DND-41 (cell line): Measurements from ENCODE around the gene TIE1.

ENCODE experiments used
- ATAC-seq: fragments of 200-7000 bp; cut with Tn5 transposase; 3 replicates; pipeline ENCODE4 v1.9.1; 2021; ENCODE audit warnings: low read depth; ENCODE audit not compliant: insufficient read depth
- DNase-seq: peaks from one replicate; pipeline ENCODE4 v3.0.0-alpha.2; 2020
- H2AFZ ChIP-seq: 2 replicates; pipeline ENCODE4 v1.6.0; 2012; ENCODE audit warnings: low read depth, low read length
- H3K27ac ChIP-seq: 2 replicates; pipeline ENCODE4 v1.5.1; 2012; ENCODE audit warnings: low read length, inconsistent platforms
- H3K27me3 ChIP-seq: fragments of 200-600 bp; sonication (generic); 2 replicates; pipeline ENCODE4 v1.6.0; 2012; ENCODE audit warnings: low read length, mild to moderate bottlenecking, inconsistent platforms; ENCODE audit not compliant: insufficient read depth, poor library complexity
- H3K36me3 ChIP-seq: 2 replicates; pipeline ENCODE4 v1.5.1; 2012; ENCODE audit warnings: low read length, inconsistent platforms; ENCODE audit not compliant: insufficient read depth
- H3K4me1 ChIP-seq: 2 replicates; pipeline ENCODE4 v1.5.1; 2012; ENCODE audit warnings: mild to moderate bottlenecking, low read length; ENCODE audit not compliant: insufficient read depth
- H3K4me2 ChIP-seq: 2 replicates; pipeline ENCODE4 v1.6.0; 2012; ENCODE audit warnings: mild to moderate bottlenecking, moderate library complexity, low read length, inconsistent platforms; ENCODE audit not compliant: insufficient read depth
- H3K4me3 ChIP-seq, 2 experiments: fragments of 200-600 bp in 1 of 2; shearing (Covaris generic) in 1 of 2; 2 replicates each; pipeline ENCODE4 v1.5.1; 2012 to 2016; ENCODE audit warnings: inconsistent platforms in 2 of 2, low read length in 2 of 2, mild to moderate bottlenecking in 2 of 2, low read depth in 1 of 2, moderate library complexity in 1 of 2
- H3K79me2 ChIP-seq: 2 replicates; pipeline ENCODE4 v1.6.0; 2012; ENCODE audit warnings: low read length, inconsistent platforms; ENCODE audit not compliant: insufficient read depth
- H3K9ac ChIP-seq: 2 replicates; pipeline ENCODE4 v1.6.0; 2012; ENCODE audit warnings: low read depth, mild to moderate bottlenecking, inconsistent platforms, low read length, moderate library complexity
- H3K9me3 ChIP-seq: 2 replicates; pipeline ENCODE4 v1.5.1; 2012; ENCODE audit warnings: low read length, moderate library complexity, mild to moderate bottlenecking, inconsistent platforms; ENCODE audit not compliant: insufficient read depth, severe bottlenecking
- H4K20me1 ChIP-seq: 2 replicates; pipeline ENCODE4 v1.6.0; 2012; ENCODE audit warnings: low read length; ENCODE audit not compliant: insufficient read depth
- CTCF ChIP-seq: IDR thresholded peaks from 2 replicates; pipeline ENCODE4 v1.5.1; 2012; ENCODE audit warnings: borderline replicate concordance, low read length, moderate library complexity, mild to moderate bottlenecking; ENCODE audit not compliant: poor library complexity, severe bottlenecking; ENCODE audit errors: extremely low read depth
- EZH2 ChIP-seq: IDR thresholded peaks from 3 replicates; pipeline ENCODE4 v1.6.1; 2012; ENCODE audit warnings: borderline replicate concordance, low read depth, mild to moderate bottlenecking, moderate library complexity, low read length, inconsistent platforms; ENCODE audit not compliant: severe bottlenecking

Gene TIE1

GRCh38 chr1:43357251-43357650, 56.5 kb downstream of the TIE1 start:
- no peak for ATAC-seq
- H3K27ac ChIP-seq: no peak overlapping the region
- no peaks in the 10 kb centered on the region for H3K27me3 ChIP-seq
- H4K20me1 ChIP-seq: peaks cover 20% of the 10 kb centered on the region
- no peaks in the 10 kb centered on the region for H3K9me3 ChIP-seq
- no peak overlapping the region for H2AFZ ChIP-seq
- H3K36me3 ChIP-seq: peaks cover 34% of the 10 kb centered on the region
- no peak overlapping the region for H3K9ac ChIP-seq
- TF ChIP-seq CTCF (no peak), EZH2 (no peak)
- no peak overlapping the region for H3K4me3 ChIP-seq
- H3K4me1 ChIP-seq: peaks cover 36% of the 10 kb centered on the region
- no peak for DNase-seq
- H3K79me2 ChIP-seq: peaks cover 41% of the 10 kb centered on the region
- H3K4me2 ChIP-seq: no peak overlapping the region; the same call in 1 of the 2 replicates

GRCh38 chr1:43358121-43358745, 57.5 kb downstream of the TIE1 start:
- H3K4me3 ChIP-seq: peak overlapping the region; percentile 68 to 85
- H3K9ac ChIP-seq: peak overlapping the region; percentile 86
- ATAC-seq: no peak
- peaks cover 41% of the 10 kb centered on the region for H3K79me2 ChIP-seq
- H3K27ac ChIP-seq: peak overlapping the region; percentile 87
- peaks cover 20% of the 10 kb centered on the region for H4K20me1 ChIP-seq
- TF ChIP-seq CTCF (peak; percentile 57), EZH2 (no peak)
- peak overlapping the region; percentile 89 for H3K4me2 ChIP-seq
- peak overlapping the region; percentile 86 for H2AFZ ChIP-seq
- peak; percentile 26 for DNase-seq
- peaks cover 36% of the 10 kb centered on the region for H3K4me1 ChIP-seq
- H3K9me3 ChIP-seq: no peaks in the 10 kb centered on the region
- H3K36me3 ChIP-seq: peaks cover 44% of the 10 kb centered on the region
- no peaks in the 10 kb centered on the region for H3K27me3 ChIP-seq

- no peaks in the 10 kb centered on the region for H3K9me3 ChIP-seq
- H2AFZ ChIP-seq: peak within 1 kb of the TSS; percentile 86
- peak; percentile 97 for ATAC-seq
- peak within 1 kb of the TSS; percentile 86 for H3K9ac ChIP-seq
- peak; percentile 99 for DNase-seq
- peaks cover 51% of the 10 kb centered on the region for H3K36me3 ChIP-seq
- peaks cover 20% of the 10 kb centered on the region for H4K20me1 ChIP-seq
- peak within 1 kb of the TSS; percentile 97 for H3K27ac ChIP-seq
- H3K4me3 ChIP-seq: peak within 1 kb of the TSS; percentile 68 to 85
- H3K79me2 ChIP-seq: peaks cover 41% of the 10 kb centered on the region
- TF ChIP-seq CTCF: no peak
- TF ChIP-seq EZH2: no peak
- no peaks in the 10 kb centered on the region for H3K27me3 ChIP-seq
- peaks cover 36% of the 10 kb centered on the region for H3K4me1 ChIP-seq
- H3K4me2 ChIP-seq: peak within 1 kb of the TSS; percentile 89
Measured at GRCh38 chr1:43358746-43359693, 58.2 kb downstream of the TIE1 start, which contains the start of gene CDC20. Gene CDC20, plus strand, starts transcription at chr1:43358981. Its CDS starts 235 bp downstream, at chr1:43359216.
